Measurements from ENCODE around the gene VIM.

DNA sequence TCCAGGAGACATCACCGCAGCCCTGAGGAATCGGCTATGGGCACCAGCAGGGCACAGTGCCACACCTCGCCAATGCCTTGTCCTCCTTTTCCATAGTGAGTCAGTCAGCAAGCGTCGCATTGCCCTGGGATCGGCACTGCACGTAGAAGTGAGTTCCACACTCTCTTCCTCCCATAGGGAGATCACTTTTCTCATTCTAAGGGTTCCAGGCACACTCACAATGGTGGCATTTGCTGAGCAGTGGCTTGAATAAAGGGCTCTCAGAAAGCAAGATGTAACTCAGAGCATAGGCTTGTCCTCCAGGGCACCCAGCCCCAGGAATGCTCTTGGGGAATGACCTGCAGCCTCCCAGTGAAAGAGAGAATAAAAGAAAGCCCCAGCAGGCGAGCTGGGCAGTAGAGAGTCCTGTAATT lies 1.1 kb upstream of the VIM start:
- TF ChIP-seq, protein P1, sequence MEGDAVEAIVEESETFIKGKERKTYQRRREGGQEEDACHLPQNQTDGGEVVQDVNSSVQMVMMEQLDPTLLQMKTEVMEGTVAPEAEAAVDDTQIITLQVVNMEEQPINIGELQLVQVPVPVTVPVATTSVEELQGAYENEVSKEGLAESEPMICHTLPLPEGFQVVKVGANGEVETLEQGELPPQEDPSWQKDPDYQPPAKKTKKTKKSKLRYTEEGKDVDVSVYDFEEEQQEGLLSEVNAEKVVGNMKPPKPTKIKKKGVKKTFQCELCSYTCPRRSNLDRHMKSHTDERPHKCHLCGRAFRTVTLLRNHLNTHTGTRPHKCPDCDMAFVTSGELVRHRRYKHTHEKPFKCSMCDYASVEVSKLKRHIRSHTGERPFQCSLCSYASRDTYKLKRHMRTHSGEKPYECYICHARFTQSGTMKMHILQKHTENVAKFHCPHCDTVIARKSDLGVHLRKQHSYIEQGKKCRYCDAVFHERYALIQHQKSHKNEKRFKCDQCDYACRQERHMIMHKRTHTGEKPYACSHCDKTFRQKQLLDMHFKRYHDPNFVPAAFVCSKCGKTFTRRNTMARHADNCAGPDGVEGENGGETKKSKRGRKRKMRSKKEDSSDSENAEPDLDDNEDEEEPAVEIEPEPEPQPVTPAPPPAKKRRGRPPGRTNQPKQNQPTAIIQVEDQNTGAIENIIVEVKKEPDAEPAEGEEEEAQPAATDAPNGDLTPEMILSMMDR (conservative IDR thresholded peaks at IDR 0.05; ENCODE audit: low read length), result no peak
- no peak for TF ChIP-seq EZH2phosphoT487 (IDR thresholded peaks at IDR 0.05; ENCODE audit: borderline replicate concordance)

Measured in Loucy (cell line).